NCI-H226 (cell line): ENCODE data around the gene TBX4.
A peak's percentile ranks its signal among the peaks of the same experiment; 100 is the strongest.
"Not testable (repeated sequence)": the region's sequence is repeated elsewhere in the genome, so short reads cannot be mapped to it uniquely, and the experiment has no call there.

ENCODE experiments used
- DNase-seq: peaks from one replicate; pipeline ENCODE4 v3.0.0-alpha.2; 2015

The TBX4 gene

DNA sequence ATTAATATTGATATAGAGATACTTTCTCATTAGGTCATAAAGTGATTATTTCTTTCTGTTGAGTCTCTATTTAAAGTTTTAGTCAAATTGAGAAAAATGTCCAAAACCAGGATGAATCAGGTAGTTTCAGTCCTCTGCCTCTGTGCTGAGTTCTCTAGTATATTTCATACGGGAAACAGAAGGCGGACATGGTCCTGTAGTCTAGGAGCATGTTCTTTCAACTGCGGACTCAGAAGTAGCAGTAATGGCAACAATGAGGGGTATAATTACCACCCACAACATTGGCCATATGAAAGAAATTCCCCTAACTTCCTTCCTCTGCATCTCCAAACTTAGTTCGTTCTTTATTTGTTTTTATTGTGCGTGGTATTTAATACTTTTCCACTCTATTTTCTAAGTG, 50.1 kb downstream of the TBX4 start:
- no peak for DNase-seq

DNA sequence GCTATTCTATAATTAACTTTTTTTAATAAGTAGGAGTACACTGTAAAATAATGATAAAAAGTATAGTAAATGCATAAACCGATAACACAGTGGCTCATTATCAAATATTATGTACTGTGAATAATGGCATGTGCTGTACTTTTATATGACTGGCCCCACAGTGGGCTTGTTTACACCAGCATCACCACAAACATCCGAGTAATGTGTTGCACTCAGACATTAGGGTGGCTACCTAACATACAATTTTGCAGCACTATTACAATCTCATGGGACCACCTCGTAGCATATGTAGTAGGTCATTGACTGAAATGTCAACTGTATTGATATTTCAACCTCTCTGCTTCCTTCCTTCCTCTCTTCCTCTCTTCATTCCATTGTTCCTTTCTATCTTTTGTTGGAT, 51.7 kb downstream of the TBX4 start:
- no peak for DNase-seq

DNA sequence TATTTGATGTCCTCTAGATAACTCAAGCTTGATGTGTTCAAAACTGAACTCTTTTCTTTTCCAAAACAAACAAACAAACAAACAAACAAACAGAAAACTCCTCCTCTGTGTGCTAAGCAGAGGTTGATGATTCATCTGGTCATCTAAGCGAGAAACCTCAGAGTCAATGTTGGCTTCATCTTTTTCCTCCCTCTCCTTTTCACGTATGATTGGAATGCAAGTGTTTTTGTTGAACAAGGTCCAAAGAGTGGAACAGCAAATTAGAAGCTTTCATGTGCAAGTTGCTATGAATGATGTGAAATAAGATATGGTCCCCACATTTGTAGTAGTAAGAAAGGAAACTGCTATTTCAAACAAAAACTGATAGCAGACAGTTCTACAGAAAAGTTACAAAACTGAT, 52.5 kb downstream of the TBX4 start:
- peak; percentile 91 for DNase-seq

DNA sequence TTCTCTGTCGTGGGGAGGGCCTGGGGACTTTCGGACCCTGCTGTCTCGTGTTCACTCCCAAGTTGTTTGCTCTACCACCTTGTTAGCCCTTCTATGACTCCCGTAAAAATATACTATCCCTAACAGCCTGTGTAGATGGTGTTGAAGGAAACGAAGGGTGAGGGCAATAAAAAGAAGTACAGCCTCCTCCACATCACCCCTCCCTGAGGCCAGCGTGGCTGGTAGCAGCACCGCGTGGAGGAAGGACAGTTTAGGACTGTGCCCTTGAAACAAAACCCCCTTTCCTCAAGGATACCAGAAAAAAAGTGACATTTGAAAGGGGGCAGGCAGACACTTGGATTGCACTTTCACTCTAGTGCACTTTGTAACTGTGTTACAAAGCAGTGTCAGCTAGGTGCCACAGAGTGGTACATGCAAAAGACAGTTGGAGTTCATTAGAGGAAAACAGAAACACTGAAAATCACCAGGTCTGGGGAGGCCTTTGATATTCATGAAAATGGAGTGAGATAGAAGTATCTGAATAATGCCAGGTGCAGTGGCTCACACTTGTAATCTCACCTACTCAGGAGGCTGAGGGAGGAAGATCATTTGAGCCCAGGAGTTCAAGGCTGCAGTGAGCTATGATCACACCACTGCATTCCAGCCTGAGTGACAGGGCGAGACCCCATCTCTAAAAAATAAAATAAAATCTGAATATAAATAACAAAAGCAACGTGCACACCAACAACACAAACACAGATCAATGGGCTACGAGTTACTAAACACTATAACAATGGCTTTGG, 53.8 kb downstream of the TBX4 start:
- DNase-seq = no peak

DNA sequence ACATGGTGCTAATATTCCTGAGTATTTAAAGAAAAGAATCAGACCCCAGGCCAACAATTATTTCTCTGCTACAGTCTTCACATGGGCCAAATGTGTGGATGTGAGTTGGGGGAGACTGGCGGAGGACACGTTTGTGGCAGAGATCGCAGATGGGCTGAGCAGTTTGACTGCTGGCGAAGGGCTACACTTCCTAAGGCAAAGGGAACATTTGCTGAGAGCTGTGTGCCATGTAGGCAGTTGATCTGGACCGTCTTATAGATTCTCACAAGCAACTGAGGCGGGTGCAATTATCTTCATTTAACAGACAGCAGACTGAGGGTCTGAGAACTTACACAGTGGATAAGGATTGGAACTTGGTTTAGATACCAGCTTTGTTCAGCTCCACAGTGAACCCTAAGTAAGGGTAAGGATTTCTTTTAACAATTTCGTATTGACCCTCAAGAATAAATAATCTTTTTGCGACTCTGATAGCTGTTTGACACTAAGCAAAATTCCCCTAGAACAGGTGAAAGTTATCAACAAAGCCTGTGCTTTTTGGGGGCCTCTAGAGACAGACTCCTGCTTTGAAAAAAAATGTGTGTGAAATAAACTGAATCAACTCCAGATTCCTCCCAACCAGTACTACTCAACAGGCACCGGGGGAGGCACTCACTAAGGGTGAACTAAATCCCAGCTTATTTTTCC, 55.3 kb downstream of the TBX4 start:
- no peak for DNase-seq

DNA sequence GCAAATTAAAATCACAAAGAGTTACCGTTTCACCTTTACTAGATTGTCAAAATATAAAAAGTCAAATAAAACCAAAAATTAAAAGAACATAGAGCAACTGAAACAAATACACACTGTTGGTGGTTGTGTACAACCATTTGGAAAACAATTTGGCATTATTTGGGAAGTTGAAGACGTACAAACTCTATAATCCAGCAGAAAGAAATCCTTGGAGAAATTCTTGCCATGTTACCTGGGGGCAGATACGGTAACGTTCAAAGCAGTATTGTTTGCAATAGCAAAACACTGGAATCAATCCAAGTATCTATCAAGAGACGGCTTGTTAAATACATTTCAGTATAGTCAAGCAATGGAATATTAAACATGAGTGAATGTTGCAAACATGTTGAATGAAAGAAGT, 56.7 kb downstream of the TBX4 start:
- DNase-seq = no peak

DNA sequence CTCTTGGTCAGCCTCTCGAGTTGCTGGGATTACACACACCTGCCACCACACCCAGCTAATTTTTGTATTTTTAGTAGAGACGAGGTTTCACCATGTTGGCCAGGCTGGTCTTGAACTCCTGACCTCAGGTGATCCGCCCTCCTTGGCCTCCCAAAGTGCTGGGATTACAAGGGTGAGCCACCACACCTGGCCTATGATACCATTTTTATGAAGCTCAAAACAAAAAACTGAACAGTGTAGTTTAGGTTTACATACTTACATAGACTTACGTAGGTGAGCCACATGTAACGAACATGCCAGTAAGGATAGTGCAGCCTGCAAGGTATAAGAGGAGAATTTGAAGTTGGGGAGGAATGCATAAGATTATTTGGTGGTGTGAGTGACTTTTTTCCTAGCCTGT, 57.2 kb downstream of the TBX4 start:
- DNase-seq = not testable (repeated sequence)

DNA sequence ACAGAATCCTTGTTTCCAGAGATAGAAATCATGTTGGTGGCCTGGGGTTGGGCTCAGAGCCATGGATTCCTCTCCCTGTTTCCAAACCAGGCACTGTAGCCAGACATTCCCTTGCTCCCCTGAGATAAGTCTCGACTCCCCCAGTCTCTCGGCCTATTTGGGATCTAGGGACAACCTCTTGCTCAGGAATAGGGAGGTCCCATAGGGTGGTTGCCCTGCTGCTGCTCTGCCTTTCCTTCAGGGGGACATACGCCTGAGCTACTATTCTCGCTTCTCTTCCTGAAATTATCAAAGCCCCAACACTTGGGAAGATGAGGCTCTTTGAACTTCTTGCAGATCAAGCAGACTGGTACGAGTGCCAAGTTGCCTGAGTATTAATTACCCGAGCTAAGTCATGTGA, 58.0 kb downstream of the TBX4 start:
- no peak for DNase-seq

DNA sequence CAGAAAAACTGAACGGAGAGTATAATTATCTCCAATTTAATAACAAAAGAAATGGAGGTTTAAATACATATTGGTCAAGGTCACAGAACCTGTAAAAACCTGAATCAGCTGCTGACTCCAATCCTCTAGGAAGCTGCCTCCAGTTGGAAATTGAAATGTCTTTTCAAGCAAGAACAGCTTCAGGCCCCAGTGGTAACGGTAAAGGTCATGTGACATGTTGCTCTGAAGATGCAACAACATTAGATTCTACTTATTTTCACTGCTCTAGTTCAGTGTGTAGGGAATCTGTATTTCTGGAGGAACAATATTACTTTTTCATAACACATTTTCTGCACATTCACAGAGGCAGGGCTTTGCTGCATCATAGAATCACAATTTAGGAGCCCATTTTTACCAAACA, 58.8 kb downstream of the TBX4 start:
- no peak for DNase-seq

DNA sequence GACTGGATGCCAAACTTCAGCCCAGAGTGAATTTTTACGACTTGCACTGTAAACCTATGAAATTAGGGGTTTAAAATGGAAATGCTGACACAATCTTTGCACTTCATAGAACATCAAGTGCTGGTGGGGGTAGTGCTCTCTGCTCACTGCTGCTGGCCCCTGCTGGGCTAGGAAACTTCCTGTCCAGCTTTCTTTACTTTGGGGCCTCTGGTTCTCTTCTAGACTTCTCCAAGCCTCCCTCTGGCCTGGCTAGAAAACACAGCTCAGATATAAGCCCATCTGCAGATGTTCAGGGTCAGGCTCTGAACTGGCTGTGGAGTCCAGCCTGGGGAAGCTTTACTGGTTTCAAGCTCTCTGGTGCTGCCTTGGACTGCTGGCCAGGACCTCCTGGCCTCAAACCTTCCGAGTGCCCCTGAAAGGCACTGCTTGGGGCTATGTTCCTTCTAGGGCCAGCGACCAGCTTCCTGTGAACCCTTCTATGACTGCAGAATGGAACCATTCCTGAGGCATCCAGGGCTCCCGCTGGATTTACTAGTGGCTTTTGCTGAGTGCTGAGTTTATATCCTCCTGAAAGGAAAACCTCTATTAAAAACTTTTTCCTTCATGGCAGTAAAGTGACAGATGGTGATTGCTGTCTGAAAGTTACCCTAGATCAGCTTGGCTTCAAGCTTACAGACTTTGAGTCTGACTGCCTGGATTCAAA, 59.4 kb downstream of the TBX4 start:
- DNase-seq = no peak

DNA sequence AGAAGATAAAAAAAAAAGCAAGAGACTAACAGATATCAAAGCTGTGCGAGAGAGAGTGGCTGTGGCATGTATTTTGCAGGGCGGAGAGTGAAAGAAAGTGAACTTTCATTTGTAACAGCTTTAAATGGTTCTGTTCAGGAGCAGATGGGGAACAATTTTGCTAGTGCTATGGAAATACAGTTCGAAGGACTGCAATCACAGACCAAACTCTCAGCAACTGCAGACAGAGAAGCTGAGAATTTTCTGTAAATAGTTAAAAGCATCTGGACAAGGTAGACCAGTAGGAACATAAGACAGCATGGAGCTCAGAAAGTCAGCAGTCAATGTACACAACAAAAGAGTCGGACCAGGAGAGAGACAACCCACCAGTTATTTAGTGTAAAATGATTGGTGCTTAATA, 62.3 kb downstream of the TBX4 start:
- no peak for DNase-seq

DNA sequence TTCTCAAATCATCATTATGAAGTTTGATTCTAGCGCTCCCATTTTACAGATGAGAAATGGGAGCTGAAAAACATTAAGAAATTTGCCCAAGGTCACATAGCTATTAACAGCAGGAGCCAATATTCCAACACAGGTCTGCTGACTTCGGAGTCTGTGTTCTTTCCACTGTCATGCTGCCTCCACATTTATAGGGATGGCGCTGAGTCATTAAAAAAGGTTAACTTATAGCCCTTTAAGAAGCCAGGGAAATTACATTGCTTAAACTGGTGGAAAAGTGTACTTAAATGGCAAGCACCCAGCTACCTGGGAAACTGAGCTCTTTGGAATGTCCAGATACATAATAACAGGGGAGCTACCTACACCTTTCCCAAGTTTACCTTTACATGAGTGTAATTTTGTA, 65.0 kb downstream of the TBX4 start:
- no peak for DNase-seq

DNA sequence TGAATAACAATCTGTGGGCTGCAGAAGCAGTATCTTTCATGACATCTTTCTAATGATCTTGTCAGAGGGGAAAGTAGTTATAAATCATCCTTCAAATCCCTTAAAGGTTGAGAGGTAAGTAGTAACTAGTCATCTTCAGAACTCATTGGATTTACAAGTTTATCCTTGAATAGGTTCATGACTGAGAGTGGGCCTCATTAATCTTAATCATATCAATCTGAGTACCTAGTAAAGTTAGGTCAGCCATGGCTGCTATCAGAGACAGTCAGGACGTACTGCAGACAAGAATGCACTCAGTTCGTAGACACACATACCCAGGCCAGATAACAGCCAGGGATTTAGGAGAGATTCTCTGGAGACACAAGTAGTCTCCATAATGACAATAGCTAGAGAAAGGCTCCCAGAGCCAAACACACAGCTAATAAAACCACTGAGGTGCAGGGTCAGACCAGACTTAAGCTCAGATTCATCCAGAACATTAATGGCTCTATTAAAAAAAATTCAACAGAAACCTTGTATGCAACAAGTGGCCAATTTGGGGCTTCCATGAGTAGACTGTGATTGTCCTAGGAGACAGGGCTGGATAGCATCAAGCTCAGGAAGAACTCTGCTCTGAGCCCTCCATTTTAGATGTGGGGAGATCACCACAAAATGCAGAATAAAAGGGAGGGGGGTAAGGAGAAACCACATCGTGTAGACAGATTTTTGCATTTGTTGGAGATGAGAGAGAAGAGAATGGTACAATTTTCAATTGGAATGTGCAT, 65.8 kb downstream of the TBX4 start:
- DNase-seq = peak; percentile 17

DNA sequence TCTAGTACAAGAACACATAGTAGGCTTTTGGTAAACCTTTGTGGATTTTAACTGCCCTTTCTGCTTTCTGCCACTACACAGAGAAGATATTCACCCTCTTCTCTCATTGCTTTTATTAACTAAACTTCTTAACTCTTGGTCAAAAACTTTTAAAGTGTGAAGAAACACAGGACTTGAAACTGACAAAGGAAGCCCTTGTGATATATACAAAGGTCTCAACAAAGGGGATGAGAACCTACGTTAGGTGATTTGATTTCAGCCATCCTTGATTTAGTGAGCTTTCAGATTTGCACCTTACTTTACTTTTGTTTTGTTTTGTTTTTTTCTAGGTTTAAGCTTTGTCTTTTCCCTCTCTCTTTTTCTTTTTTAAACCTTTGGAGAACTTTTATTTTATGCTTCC, 66.9 kb downstream of the TBX4 start:
- DNase-seq = no peak

DNA sequence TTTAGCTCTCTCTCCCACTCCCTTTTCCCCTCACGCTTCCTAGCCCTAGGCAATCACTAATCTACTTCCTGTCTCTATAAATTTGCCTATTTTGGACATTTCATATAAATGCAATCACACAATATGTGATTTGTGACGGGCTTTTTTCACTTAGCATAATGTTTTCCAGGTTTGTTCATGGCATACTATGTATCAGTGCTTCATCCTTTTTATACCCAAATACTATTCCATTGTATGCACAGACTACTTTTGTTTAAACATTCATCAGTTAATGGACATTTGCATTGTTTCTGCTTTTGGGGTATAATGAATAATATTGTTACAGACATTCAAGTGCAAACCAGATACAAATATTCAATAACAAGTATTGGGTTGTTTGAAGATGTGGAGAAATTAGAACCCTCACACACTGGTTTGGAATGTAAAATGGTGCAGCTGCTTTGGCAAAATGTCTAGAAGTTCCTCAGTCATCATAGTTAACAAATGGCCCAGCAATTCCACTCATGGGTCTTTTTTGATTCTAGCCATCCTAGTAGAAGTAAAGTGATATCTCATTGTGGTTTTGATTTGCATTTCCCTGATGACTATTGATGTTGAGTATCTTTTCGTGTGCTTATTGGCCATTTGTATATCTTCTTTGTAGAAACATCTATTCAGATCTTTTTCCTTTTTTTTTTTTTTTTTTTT, 67.7 kb downstream of the TBX4 start:
- DNase-seq = no peak

DNA sequence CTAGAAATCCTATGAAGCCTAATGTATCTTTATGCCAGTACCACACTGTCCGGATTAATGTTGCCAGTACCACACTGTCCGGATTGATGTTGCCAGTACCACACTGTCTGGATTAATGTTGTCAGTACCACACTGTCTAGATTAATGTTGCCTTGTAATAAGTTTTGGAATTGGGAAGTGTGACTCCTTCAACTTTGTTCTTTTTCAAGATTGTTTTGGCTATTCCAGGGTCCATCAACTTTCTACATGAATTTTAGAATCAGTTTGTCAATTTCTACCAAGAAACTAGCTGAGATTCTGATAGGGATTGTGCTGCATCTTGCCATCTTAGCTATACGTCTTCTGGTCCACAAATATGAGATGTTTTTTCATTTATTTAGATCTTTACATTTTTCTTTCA, 68.7 kb downstream of the TBX4 start:
- DNase-seq = no peak

DNA sequence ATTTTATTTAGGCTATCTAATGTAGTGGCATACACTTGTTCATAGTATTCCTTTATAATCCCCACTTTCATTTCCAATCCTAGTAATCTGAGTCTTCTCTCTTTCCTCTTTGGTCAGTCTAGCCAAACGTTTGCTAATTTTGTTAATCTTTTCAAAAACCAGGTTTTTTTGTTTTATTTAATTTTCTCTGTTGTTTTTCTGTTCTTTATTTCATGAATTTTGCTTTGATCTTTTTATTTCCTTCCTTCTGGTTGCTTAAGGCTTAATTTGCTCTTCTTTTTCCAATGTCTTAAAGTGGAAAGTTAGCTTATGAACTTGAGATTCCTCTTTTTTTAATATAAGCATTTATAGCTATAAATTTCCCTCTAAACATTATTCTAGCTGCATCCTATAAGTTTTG, 69.9 kb downstream of the TBX4 start:
- no peak for DNase-seq

DNA sequence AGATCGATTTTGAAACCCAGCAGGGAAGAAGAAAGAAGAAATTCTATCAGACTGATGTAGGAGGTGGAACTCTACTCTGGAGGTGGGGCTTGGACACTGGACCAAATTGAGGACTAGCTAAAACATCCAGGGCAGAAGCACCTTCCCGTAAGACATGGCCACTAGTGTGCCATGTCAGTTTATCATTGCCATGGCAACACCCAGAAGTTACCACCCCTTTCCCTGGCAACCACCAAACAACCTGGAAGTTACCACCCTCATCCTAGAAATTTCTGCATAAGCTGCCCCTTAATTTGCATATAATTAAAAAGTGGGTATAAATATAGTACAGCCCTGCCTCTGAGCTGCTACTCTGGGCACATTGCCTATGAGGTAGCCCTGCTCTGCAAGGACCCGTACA, 72.1 kb downstream of the TBX4 start:
- DNase-seq = no peak

DNA sequence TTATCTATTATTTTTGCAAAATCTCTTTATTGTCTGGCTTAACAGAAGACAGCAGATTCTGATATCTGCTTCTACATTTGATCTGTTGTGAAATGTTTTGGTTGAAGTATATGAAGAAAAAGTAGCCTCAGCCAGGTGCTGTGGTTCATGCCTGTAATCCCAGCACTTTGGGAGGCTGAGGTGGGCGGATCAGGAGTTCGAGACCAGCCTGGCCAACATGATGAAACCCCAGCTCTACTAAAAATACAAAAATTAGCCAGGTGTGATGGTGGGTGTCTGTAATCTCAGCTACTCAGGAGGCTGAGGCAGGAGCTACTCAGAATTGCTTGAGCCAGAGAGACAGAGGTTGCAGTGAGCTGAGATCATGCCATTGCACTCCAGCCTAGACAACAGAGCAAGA, 75.2 kb downstream of the TBX4 start:
- DNase-seq = not testable (repeated sequence)

DNA sequence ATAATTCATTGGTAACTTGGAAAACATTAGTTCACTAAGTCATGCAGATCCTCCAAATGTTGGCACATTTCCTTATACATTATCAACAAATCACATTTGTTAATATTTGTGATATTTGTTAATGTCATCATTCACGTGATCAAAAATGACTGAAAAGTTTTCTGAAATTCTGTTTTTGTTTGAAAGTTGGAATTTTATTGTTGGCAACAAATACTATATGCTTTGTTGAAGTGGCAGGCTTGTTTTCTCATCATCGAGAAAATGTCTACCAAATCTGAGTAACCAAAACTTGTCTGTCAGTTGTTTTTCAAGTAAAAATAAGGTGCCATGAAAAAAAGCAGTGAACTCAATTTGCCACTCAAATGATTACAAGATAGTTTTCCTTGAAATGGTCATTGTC, 75.9 kb downstream of the TBX4 start:
- no peak for DNase-seq

DNA sequence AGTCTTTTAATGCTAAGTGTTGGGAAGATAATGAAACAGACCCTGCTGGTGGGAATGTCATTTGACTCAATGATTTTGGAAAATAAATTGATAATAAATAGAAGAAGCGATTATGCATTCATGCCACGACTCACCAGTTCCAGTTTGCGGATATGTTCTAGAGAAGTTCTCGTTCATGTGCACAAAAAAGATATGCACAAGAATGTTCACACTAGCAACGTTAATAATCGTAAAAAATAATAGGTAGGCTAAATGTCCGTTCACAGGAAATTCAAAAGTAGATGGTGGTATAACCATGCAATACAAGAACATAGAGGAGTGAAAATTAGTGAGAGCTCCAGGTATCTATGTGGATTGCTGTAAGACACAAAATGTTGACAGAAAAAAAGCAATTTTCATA, 79.0 kb downstream of the TBX4 start:
- DNase-seq = no peak

DNA sequence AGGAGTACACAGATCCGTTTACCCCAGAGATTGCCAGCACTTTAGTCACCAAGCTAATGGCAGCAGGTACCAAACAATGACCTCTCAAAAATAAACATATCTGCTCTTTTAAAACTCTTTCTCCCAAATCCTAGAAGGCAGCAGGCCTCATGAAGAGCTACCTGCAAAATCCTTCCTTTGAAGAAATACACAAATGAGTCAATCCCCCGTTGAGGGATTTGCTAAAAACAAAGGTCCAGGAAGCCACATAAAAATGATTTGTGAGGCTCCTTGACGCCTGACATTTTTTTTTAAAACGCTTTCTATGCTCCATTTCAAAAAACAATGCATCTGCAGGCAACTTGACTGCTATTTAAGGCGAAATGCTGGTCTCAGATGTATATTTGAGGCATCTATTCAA, 80.6 kb downstream of the TBX4 start:
- DNase-seq = no peak

DNA sequence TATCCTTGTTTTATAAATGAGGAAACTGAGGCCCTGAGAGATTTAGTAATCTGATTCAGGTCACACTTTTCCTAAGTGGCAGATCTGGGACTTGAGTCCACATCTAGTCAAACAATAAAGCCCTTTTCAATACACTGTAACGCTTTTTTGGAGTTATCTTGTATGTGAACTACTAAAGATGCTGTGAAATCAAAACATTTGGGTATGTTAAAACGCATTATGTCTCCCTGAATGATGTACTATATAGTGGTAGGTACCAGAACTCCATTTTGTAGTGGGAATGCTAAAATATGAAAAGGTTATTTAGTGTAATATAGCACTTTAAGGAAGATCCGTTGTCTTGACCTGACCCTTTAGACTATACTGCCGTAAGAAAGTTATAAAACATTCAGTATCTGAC, 81.6 kb downstream of the TBX4 start:
- DNase-seq = no peak
